DMS 273 (cell line): ENCODE measurements around the gene EYA2.

Experiments used
- DNase-seq: peaks from one replicate; lab custom pipeline; 2025; ENCODE audit not compliant: unreplicated experiment; lab: John Stamatoyannopoulos, UW

Gene EYA2

GRCh38 chr20:47237715-47238114 lies 343.1 kb downstream of the EYA2 start:
- DNase-seq, result peak; percentile 46
